Common myeloid progenitor, CD34-positive (primary cell): Measurements from ENCODE around the gene RAP1GAP.

ENCODE experiments used
- CTCF ChIA-PET: fragments of 350-600 bp; sonication (Branson Sonifier 250); formaldehyde crosslinking; loops from one replicate; lab custom pipeline; 2021; ENCODE audit warnings: antibody characterized with exemption; lab: Charles Lee
- POLR2A ChIA-PET: fragments of 350-600 bp; sonication (Branson Sonifier 250); formaldehyde crosslinking; loops from one replicate; lab custom pipeline; 2021; ENCODE audit warnings: antibody characterized with exemption; lab: Charles Lee
- DNase-seq, 3 donors: peaks; one replicate each; pipeline versions ENCODE4 v3.0.0 to v3.0.0-alpha.2; 2013
- H3K27ac ChIP-seq, 2 experiments: 1 replicate in 1 of 2; 2 replicates in 1 of 2; pipeline ENCODE4 v1.7.0; 2013; ENCODE audit warnings: inconsistent platforms in 2 of 2, low read length in 2 of 2, mild to moderate bottlenecking in 2 of 2, low read depth in 1 of 2, moderate library complexity in 1 of 2; ENCODE audit not compliant: severe bottlenecking in 2 of 2, insufficient read depth in 1 of 2, poor library complexity in 1 of 2
- H3K27me3 ChIP-seq, 5 experiments: replicated peaks in 2 of 5; 1 replicate in 3 of 5; 2 replicates in 2 of 5; pipeline versions ENCODE4 v1.6.1 to v1.7.0; 2013; ENCODE audit warnings: low read length in 4 of 5, mild to moderate bottlenecking in 2 of 5, moderate library complexity in 2 of 5, inconsistent platforms in 1 of 5; ENCODE audit not compliant: insufficient read depth in 5 of 5, control insufficient read depth in 4 of 5
- H3K36me3 ChIP-seq, 4 experiments: 1 replicate in 2 of 4; 2 replicates in 2 of 4; pipeline versions ENCODE4 v1.6.1 to v1.7.0; 2013; ENCODE audit warnings: low read length in 3 of 4, control low read depth in 1 of 4, mild to moderate bottlenecking in 1 of 4; ENCODE audit not compliant: control insufficient read depth in 4 of 4, insufficient read depth in 4 of 4
- H3K4me1 ChIP-seq, 4 experiments: 1 replicate in 3 of 4; 2 replicates in 1 of 4; pipeline versions ENCODE4 v1.6.1 to v1.7.1; 2013; ENCODE audit warnings: low read length in 3 of 4, mild to moderate bottlenecking in 3 of 4, control low read depth in 1 of 4, inconsistent platforms in 1 of 4, moderate library complexity in 1 of 4; ENCODE audit not compliant: control insufficient read depth in 4 of 4, insufficient read depth in 4 of 4; ENCODE audit errors: control extremely low read depth in 1 of 4
- H3K4me3 ChIP-seq, 7 experiments: 1 replicate in 4 of 7; 2 replicates in 3 of 7; pipeline versions ENCODE4 v1.5.1 to v1.7.0; 2013; ENCODE audit warnings: mild to moderate bottlenecking in 7 of 7, low read length in 6 of 7, moderate library complexity in 6 of 7, inconsistent platforms in 2 of 7, low read depth in 2 of 7, control low read depth in 1 of 7; ENCODE audit not compliant: insufficient read depth in 4 of 7, control insufficient read depth in 1 of 7; ENCODE audit errors: extremely low read depth in 1 of 7
- H3K9me3 ChIP-seq, 5 experiments: 1 replicate in 4 of 5; 2 replicates in 1 of 5; pipeline versions ENCODE4 v1.6.1 to v1.7.1; 2013; ENCODE audit warnings: low read length in 4 of 5, mild to moderate bottlenecking in 2 of 5, inconsistent platforms in 1 of 5, low read depth in 1 of 5, moderate library complexity in 1 of 5; ENCODE audit not compliant: control insufficient read depth in 4 of 5, insufficient read depth in 2 of 5; ENCODE audit errors: control extremely low read depth in 1 of 5
- WGBS: methylation state at CpG from one replicate; pipeline ENCODE4 v1.1.5; 2013; ENCODE audit not compliant: insufficient coverage; 5-methylcytosine and 5-hydroxymethylcytosine counted together

Gene RAP1GAP

DNA sequence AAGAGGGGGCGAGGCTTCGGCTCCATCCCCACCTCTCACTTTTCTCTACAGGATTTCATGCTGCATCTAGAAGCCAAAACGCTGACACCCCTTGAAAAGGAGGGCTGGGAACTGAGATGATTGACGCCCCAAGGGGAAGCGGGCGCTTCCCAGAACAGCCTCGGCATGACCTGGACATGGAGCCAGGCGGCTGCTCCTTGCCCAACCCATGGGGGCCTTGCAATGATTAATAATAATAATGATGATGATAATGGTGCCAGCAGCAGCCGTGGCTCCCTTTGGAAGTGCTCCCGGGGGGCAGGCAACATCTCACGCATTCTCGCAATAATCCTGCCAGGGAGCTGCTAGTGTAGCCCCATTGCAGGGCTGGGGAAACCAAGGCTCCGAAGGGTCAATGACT, 78.2 kb downstream of the RAP1GAP start:
- Histone ChIP-seq H3K4me3 (peak overlapping the region in 1 of 7 experiments; percentile 7), H3K27ac (no peak overlapping the region), H3K36me3 (no peaks in the 10 kb centered on the region), H3K9me3 (no peaks in the 10 kb centered on the region), H3K27me3 (peaks cover 0 to 3% (median 0%) of the 10 kb centered on the region in 5 experiments), H3K4me1 (peaks cover 0 to 15% (median 12%) of the 10 kb centered on the region in 4 experiments)
- CTCF ChIA-PET = no interaction called here
- DNase-seq = peak in 2 of 3 donors; percentile 9 to 15
- POLR2A ChIA-PET = interaction anchor here (0.5 kb wide), 1 partner anchor 10 kb away, joined by 3 read pairs; no protein-coding TSS in a partner anchor
- WGBS = 44% methylated on average over 10 of the region's 13 CpGs

DNA sequence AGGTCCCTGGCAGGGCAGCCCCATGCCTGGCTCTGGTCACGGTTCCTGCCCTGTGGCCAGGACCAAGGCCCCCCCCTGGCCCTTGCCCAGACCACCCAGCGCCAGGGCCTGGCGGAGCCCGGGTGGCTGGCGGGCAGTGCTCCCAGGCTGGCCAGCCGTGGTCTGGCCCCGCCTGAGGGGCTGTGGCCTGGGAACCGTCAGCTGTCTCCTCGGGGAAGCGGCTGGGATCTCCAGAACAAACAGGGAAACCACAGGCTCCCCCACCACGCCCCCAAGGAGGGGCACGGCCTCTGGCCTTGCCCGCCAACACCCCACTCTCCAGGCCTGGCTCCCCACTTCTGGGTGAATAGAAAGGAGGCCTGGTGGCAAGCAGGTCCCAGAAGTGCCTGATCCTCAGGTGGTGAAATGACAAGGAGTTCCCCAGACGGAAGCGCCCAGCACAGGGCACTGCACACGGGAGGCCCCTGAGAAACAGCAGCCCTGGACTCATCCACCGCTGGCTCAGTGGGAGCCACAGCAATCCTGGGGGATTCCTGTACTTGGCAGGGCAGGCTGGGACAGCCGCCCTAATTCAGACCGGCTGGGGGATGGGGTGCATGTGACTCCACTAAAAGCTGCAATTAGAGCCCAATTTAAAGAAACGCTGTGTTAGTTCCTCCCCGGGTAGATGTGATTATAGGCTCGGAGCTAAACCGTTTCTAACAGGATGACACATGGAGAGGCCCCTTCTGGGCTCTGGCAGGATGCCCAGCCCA, 78.9 kb downstream of the RAP1GAP start:
- Histone ChIP-seq H3K4me1 (peaks cover 0 to 15% (median 12%) of the 10 kb centered on the region in 4 experiments), H3K27me3 (peaks cover 0 to 3% (median 0%) of the 10 kb centered on the region in 5 experiments), H3K27ac (no peak overlapping the region), H3K9me3 (no peaks in the 10 kb centered on the region), H3K4me3 (peak overlapping the region in 2 of 7 experiments; percentile 7), H3K36me3 (no peaks in the 10 kb centered on the region)
- CTCF ChIA-PET = no interaction called here
- POLR2A ChIA-PET = no interaction called here
- DNase-seq = peak in 2 of 3 donors; percentile 23 to 32
- 26% methylated on average over 20 of the region's 23 CpGs for WGBS

DNA sequence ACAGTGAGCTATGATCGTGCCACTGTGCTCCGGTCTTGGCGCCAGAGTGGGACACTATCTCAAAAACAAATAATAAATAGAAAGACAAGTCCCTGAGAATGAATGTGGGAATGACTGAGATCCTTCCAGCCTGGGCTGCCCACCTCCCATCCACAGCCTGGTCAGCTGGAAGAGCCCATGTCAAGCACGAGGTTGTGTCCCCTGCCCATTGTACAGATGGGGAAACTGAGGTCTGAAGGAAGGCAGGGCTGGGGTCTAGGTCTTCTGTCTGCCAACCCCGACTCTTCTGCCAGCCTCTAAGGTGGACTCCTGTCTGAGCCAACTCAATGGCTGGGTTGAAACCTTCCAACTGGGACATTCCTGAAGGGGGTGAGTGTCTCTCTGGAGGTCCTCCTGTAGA, 79.5 kb downstream of the RAP1GAP start:
- CTCF ChIA-PET = no interaction called here
- Histone ChIP-seq H3K4me3 (no peak overlapping the region), H3K27me3 (peaks cover 0 to 3% (median 0%) of the 10 kb centered on the region in 5 experiments), H3K36me3 (no peaks in the 10 kb centered on the region), H3K9me3 (no peaks in the 10 kb centered on the region), H3K4me1 (peaks cover 0 to 15% (median 12%) of the 10 kb centered on the region in 4 experiments), H3K27ac (no peak overlapping the region)
- DNase-seq = no peak
- POLR2A ChIA-PET = no interaction called here
- WGBS = 83% methylated on average over 1 of the region's 5 CpGs

- 73% methylated on average over 4 of the region's 5 CpGs for WGBS
- no peak for DNase-seq
- Histone ChIP-seq H3K4me1 (peaks cover 0 to 17% (median 15%) of the 10 kb centered on the region in 4 experiments), H3K4me3 (no peak overlapping the region), H3K9me3 (no peaks in the 10 kb centered on the region), H3K27ac (no peak overlapping the region), H3K27me3 (peaks cover 0 to 7% (median 0%) of the 10 kb centered on the region in 5 experiments), H3K36me3 (no peaks in the 10 kb centered on the region)
- ChIA-PET POLR2A (no interaction called here), CTCF (no interaction called here)
These were observed 81.6 kb downstream of the RAP1GAP start for GRCh38 chr1:21587602-21587953.

GRCh38 chr1:21586846-21587601, 82.1 kb downstream of the RAP1GAP start:
- Histone ChIP-seq H3K27me3 (peaks cover 0 to 7% (median 0%) of the 10 kb centered on the region in 5 experiments), H3K27ac (no peak overlapping the region), H3K4me1 (peaks cover 0 to 17% (median 15%) of the 10 kb centered on the region in 4 experiments), H3K4me3 (no peak overlapping the region), H3K9me3 (no peaks in the 10 kb centered on the region), H3K36me3 (no peaks in the 10 kb centered on the region)
- peak in 1 of 3 donors; percentile 15 for DNase-seq
- CTCF ChIA-PET = no interaction called here
- POLR2A ChIA-PET = no interaction called here
- whole genome bisulfite sequencing = 71% methylated on average over 23 of the region's 24 CpGs

DNA sequence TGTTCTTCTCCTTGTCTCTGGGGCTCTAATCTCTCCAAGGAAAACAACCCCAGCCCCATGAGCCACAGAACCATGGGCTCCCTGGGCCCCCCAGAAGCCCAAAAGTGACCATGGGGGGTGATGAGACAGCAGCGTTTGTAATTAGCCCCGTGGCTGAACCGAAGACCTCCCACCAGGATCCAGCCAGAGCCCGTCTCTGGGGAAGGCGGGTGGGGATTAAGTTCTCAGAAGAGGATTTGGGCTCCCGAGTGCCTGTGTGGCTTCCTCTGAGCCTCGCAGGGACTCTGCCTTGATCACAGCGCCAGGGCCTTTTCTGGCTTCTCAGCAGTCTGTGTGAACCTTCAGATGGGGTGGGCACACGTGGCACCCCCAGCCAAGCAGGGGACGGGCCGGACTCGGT, 82.9 kb downstream of the RAP1GAP start:
- Histone ChIP-seq H3K27me3 (peaks cover 0 to 7% (median 0%) of the 10 kb centered on the region in 5 experiments), H3K4me3 (no peak overlapping the region), H3K9me3 (no peaks in the 10 kb centered on the region), H3K27ac (no peak overlapping the region), H3K36me3 (no peaks in the 10 kb centered on the region), H3K4me1 (peaks cover 0 to 16% (median 15%) of the 10 kb centered on the region in 4 experiments)
- WGBS = 84% methylated on average over 11 of the region's 12 CpGs
- POLR2A ChIA-PET = no interaction called here
- CTCF ChIA-PET = no interaction called here
- DNase-seq = no peak

DNA sequence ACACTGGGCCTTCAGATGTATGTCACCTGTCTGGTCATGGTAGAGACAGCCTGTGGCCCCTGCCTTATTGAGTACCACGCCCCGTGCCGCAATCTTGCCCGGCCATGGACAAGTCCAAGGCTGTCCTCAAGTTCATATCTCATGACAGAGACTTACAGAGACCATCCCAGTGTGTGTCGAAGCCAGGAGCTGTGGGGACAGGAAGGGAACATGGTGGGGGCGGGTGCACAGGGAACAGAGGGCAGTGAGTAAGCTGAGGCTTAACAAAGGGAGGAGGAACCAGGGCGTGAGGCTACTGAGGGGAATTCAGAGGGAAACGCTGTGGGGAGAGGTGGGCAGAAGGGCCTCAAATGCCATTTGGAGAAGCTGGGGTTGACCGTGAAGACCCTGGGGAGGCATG, 84.1 kb downstream of the RAP1GAP start:
- ChIA-PET CTCF (no interaction called here), POLR2A (no interaction called here)
- Histone ChIP-seq H3K36me3 (no peaks in the 10 kb centered on the region), H3K9me3 (no peaks in the 10 kb centered on the region), H3K27me3 (peaks cover 0 to 7% (median 0%) of the 10 kb centered on the region in 5 experiments), H3K4me3 (no peak overlapping the region), H3K27ac (no peak overlapping the region), H3K4me1 (peaks cover 0 to 5% (median 4%) of the 10 kb centered on the region in 4 experiments)
- 89% methylated on average over 5 of the region's 9 CpGs for WGBS
- DNase-seq = no peak
